ENCODE data around the gene WFIKKN2.
"Not testable (repeated sequence)": the region's sequence is repeated elsewhere in the genome, so short reads cannot be mapped to it uniquely, and the experiment has no call there.

The WFIKKN2 gene

GRCh38 chr17:50800196-50800700, 35.1 kb upstream of the WFIKKN2 start:
- no peaks in the 10 kb centered on the region for H3K27me3 ChIP-seq (ENCODE audit: control insufficient read depth, insufficient read depth, low read length)
- peaks cover 3% of the 10 kb centered on the region for H3K4me1 ChIP-seq (ENCODE audit: control insufficient read depth, insufficient read depth, low read length)
- no peaks in the 10 kb centered on the region for H3K9me3 ChIP-seq (ENCODE audit: control insufficient read depth, insufficient read depth, low read length)
- H3K9ac ChIP-seq (ENCODE audit: low read depth, low read length), result no peak overlapping the region
- no peak overlapping the region for H3K4me3 ChIP-seq (ENCODE audit: low read depth, low read length)
- H3K36me3 ChIP-seq (ENCODE audit: control insufficient read depth, insufficient read depth, low read length), result no peaks in the 10 kb centered on the region

DNA sequence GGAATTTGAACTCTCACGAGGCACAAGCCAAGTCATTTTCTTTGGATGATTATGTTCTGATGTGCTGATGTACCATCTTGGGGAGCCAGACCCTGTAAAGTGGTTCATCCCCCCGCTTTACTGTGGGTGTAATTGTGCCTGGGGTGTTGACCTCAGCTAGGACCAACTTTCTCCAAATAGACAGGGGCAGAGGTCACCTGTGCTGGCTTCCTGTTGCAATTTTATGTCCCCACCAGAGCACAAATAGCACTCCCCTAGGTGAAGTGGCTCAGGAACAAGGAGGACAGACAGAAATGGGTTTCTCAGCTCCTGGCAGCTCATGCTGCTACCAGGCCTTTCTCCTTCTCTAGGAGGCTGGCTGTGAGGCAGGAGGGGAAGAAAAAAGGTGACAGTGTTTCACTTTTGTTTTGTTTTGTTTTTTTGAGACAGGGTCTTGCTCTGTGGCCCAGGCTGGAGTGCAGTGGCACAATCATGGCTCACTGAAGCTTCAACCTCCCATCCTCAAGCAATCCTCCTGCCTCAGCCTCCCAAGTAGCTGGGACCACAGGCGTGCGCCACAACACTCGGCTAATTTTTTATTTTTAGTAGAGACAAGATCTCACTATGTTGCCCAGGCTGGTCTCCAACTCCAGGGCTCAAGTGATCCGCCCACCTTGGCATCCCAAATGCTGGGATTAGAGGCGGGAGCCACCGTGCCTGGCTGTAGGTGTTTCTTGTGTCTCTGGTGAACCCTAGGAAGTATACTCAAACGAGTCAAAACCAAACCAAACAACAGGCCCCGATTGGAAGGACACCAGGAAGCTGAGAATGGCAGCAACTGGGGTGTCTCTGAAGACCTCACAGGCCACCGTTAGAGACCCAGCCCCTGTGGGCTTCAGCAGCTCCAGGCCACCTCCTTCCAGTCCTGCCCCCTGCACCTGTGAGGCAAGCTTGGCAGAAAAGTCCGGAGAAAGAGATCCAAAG, 32.5 kb upstream of the WFIKKN2 start:
- Histone ChIP-seq H3K4me1 (ENCODE audit: control insufficient read depth, insufficient read depth, low read length) (peaks cover 3% of the 10 kb centered on the region), H3K9me3 (ENCODE audit: control insufficient read depth, insufficient read depth, low read length) (no peaks in the 10 kb centered on the region), H3K27me3 (ENCODE audit: control insufficient read depth, insufficient read depth, low read length) (no peaks in the 10 kb centered on the region), H3K9ac (ENCODE audit: low read depth, low read length) (no peak overlapping the region), H3K4me3 (ENCODE audit: low read depth, low read length) (no peak overlapping the region), H3K36me3 (ENCODE audit: control insufficient read depth, insufficient read depth, low read length) (no peaks in the 10 kb centered on the region)

- no peaks in the 10 kb centered on the region for H3K27me3 ChIP-seq (ENCODE audit: control insufficient read depth, insufficient read depth, low read length)
- no peak overlapping the region for H3K9ac ChIP-seq (ENCODE audit: low read depth, low read length)
- no peaks in the 10 kb centered on the region for H3K36me3 ChIP-seq (ENCODE audit: control insufficient read depth, insufficient read depth, low read length)
- peaks cover under 1% of the 10 kb centered on the region for H3K4me1 ChIP-seq (ENCODE audit: control insufficient read depth, insufficient read depth, low read length)
- no peaks in the 10 kb centered on the region for H3K9me3 ChIP-seq (ENCODE audit: control insufficient read depth, insufficient read depth, low read length)
- no peak overlapping the region for H3K4me3 ChIP-seq (ENCODE audit: low read depth, low read length)
These were observed 31.7 kb upstream of the WFIKKN2 start for GRCh38 chr17:50803676-50804075.

- H3K9me3 ChIP-seq (ENCODE audit: control insufficient read depth, insufficient read depth, low read length); H3K9ac ChIP-seq (ENCODE audit: low read depth, low read length); H3K4me3 ChIP-seq (ENCODE audit: low read depth, low read length); H3K27me3 ChIP-seq (ENCODE audit: control insufficient read depth, insufficient read depth, low read length); H3K36me3 ChIP-seq (ENCODE audit: control insufficient read depth, insufficient read depth, low read length); H3K4me1 ChIP-seq (ENCODE audit: control insufficient read depth, insufficient read depth, low read length): not testable (repeated sequence)
These were observed 30.5 kb upstream of the WFIKKN2 start for GRCh38 chr17:50804749-50805475.

GRCh38 chr17:50805486-50805885, 29.9 kb upstream of the WFIKKN2 start:
- H3K27me3 ChIP-seq (ENCODE audit: control insufficient read depth, insufficient read depth, low read length), result no peaks in the 10 kb centered on the region
- H3K4me3 ChIP-seq (ENCODE audit: low read depth, low read length), result no peak overlapping the region
- no peaks in the 10 kb centered on the region for H3K9me3 ChIP-seq (ENCODE audit: control insufficient read depth, insufficient read depth, low read length)
- H3K36me3 ChIP-seq (ENCODE audit: control insufficient read depth, insufficient read depth, low read length), result no peaks in the 10 kb centered on the region
- no peak overlapping the region for H3K9ac ChIP-seq (ENCODE audit: low read depth, low read length)
- H3K4me1 ChIP-seq (ENCODE audit: control insufficient read depth, insufficient read depth, low read length), result no peaks in the 10 kb centered on the region

DNA sequence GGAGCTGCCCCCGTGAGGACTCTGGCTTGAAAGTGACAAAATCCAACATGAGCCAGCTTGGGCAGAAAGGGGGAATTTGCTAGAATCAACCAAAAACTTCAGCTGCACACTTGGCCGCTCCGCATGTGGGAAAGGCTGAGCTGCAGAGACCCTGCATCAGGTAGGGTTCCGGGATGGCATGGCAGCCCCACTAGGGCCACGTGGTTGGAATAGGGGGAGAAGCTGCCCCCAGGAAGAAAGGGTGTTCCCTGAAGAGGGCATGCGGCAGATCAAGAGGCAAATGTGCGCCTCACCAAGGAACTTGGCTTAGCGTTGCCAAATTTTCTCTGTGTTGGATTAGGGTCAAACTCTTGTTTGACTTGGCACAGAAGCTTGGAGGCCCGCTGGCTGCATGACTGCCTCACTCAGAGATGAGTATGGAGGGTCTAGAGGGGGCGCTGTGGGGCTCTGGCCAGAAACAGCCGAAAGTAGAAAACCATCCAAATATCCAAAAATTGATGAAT, 29.2 kb upstream of the WFIKKN2 start:
- no peaks in the 10 kb centered on the region for H3K27me3 ChIP-seq (ENCODE audit: control insufficient read depth, insufficient read depth, low read length)
- no peak overlapping the region for H3K9ac ChIP-seq (ENCODE audit: low read depth, low read length)
- H3K4me1 ChIP-seq (ENCODE audit: control insufficient read depth, insufficient read depth, low read length), result no peaks in the 10 kb centered on the region
- H3K9me3 ChIP-seq (ENCODE audit: control insufficient read depth, insufficient read depth, low read length), result no peaks in the 10 kb centered on the region
- H3K4me3 ChIP-seq (ENCODE audit: low read depth, low read length), result no peak overlapping the region
- no peaks in the 10 kb centered on the region for H3K36me3 ChIP-seq (ENCODE audit: control insufficient read depth, insufficient read depth, low read length)

GRCh38 chr17:50807009-50807408, 28.4 kb upstream of the WFIKKN2 start:
- H3K9me3 ChIP-seq (ENCODE audit: control insufficient read depth, insufficient read depth, low read length), result no peaks in the 10 kb centered on the region
- H3K36me3 ChIP-seq (ENCODE audit: control insufficient read depth, insufficient read depth, low read length), result no peaks in the 10 kb centered on the region
- H3K4me1 ChIP-seq (ENCODE audit: control insufficient read depth, insufficient read depth, low read length), result no peaks in the 10 kb centered on the region
- H3K9ac ChIP-seq (ENCODE audit: low read depth, low read length), result no peak overlapping the region
- H3K27me3 ChIP-seq (ENCODE audit: control insufficient read depth, insufficient read depth, low read length), result no peaks in the 10 kb centered on the region
- no peak overlapping the region for H3K4me3 ChIP-seq (ENCODE audit: low read depth, low read length)

DNA sequence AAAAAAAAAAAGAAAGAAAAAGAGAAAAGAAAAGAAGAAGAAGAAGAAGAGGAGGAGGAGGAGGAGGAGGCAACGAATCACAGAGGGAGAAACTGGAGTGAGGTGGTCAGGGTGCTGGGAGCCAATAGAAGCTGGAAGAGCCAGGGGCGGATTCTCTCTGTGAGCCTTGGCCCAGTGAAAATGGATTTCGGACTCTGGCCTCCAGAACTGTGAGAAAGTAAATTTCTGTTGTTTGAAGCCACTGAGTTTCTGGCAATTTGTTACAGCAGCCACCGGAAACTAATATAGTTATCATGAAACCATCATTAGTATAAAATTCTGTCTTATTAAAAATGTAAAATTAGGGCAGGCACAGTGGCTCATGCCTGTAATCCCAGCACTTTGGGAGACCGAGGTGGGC, 27.7 kb upstream of the WFIKKN2 start:
- Histone ChIP-seq H3K4me3 (ENCODE audit: low read depth, low read length) (no peak overlapping the region), H3K36me3 (ENCODE audit: control insufficient read depth, insufficient read depth, low read length) (no peaks in the 10 kb centered on the region), H3K9ac (ENCODE audit: low read depth, low read length) (no peak overlapping the region), H3K27me3 (ENCODE audit: control insufficient read depth, insufficient read depth, low read length) (no peaks in the 10 kb centered on the region), H3K4me1 (ENCODE audit: control insufficient read depth, insufficient read depth, low read length) (no peaks in the 10 kb centered on the region), H3K9me3 (ENCODE audit: control insufficient read depth, insufficient read depth, low read length) (no peaks in the 10 kb centered on the region)

GRCh38 chr17:50808413-50808812, 27.0 kb upstream of the WFIKKN2 start:
- H3K4me1 ChIP-seq (ENCODE audit: control insufficient read depth, insufficient read depth, low read length), result no peaks in the 10 kb centered on the region
- H3K36me3 ChIP-seq (ENCODE audit: control insufficient read depth, insufficient read depth, low read length), result no peaks in the 10 kb centered on the region
- H3K9me3 ChIP-seq (ENCODE audit: control insufficient read depth, insufficient read depth, low read length), result no peaks in the 10 kb centered on the region

GRCh38 chr17:50808888-50809287, 26.5 kb upstream of the WFIKKN2 start:
- H3K9ac ChIP-seq (ENCODE audit: low read depth, low read length), result no peak overlapping the region

More at GRCh38 chr17:50808413-50808812, 27.0 kb upstream of the WFIKKN2 start:
- Histone ChIP-seq H3K9ac (ENCODE audit: low read depth, low read length) (no peak overlapping the region), H3K4me3 (ENCODE audit: low read depth, low read length) (no peak overlapping the region), H3K27me3 (ENCODE audit: control insufficient read depth, insufficient read depth, low read length) (no peaks in the 10 kb centered on the region)

GRCh38 chr17:50813583-50813982, 21.8 kb upstream of the WFIKKN2 start:
- H3K9ac ChIP-seq (ENCODE audit: low read depth, low read length), result no peak overlapping the region
- no peaks in the 10 kb centered on the region for H3K27me3 ChIP-seq (ENCODE audit: control insufficient read depth, insufficient read depth, low read length)
- no peak overlapping the region for H3K4me3 ChIP-seq (ENCODE audit: low read depth, low read length)
- H3K9me3 ChIP-seq (ENCODE audit: control insufficient read depth, insufficient read depth, low read length), result no peaks in the 10 kb centered on the region
- peaks cover 3% of the 10 kb centered on the region for H3K4me1 ChIP-seq (ENCODE audit: control insufficient read depth, insufficient read depth, low read length)
- H3K36me3 ChIP-seq (ENCODE audit: control insufficient read depth, insufficient read depth, low read length), result no peaks in the 10 kb centered on the region

More at GRCh38 chr17:50808888-50809287, 26.5 kb upstream of the WFIKKN2 start:
- H3K4me3 ChIP-seq (ENCODE audit: low read depth, low read length), result no peak overlapping the region
- no peaks in the 10 kb centered on the region for H3K36me3 ChIP-seq (ENCODE audit: control insufficient read depth, insufficient read depth, low read length)
- no peaks in the 10 kb centered on the region for H3K4me1 ChIP-seq (ENCODE audit: control insufficient read depth, insufficient read depth, low read length)
- H3K27me3 ChIP-seq (ENCODE audit: control insufficient read depth, insufficient read depth, low read length), result no peaks in the 10 kb centered on the region
- H3K9me3 ChIP-seq (ENCODE audit: control insufficient read depth, insufficient read depth, low read length), result no peaks in the 10 kb centered on the region

All from iPS-15b (cell line).